Ecto neural progenitor cell (in vitro differentiated cells): ENCODE data around the gene DLGAP3.
"Not testable (repeated sequence)": the region's sequence is repeated elsewhere in the genome, so short reads cannot be mapped to it uniquely, and the experiment has no call there.

Experiments used
- DNase-seq: peaks from one replicate; pipeline ENCODE4 v3.0.0-alpha.2; 2018; ENCODE audit warnings: low spot score

Gene DLGAP3

DNA sequence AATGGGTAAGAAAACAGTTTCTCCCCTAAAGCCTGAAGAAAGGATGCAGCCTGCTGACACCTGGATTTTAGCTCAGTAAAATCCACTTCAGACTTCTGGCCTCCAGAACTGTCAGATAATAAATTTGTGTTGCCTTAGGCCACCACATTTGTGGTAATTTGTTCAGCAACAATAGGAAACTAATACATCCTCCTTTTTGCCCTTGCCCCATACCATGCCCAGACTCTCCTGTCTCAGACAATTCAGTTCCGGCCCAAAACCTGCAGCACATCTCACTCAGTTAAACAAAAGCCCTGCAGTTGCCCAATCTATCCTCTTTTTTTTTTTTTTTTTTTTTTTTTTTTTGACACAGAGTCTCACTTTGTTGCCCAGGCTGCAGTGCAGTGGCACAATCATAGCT, 95.7 kb downstream of the DLGAP3 start:
- peak; percentile 1 for DNase-seq

DNA sequence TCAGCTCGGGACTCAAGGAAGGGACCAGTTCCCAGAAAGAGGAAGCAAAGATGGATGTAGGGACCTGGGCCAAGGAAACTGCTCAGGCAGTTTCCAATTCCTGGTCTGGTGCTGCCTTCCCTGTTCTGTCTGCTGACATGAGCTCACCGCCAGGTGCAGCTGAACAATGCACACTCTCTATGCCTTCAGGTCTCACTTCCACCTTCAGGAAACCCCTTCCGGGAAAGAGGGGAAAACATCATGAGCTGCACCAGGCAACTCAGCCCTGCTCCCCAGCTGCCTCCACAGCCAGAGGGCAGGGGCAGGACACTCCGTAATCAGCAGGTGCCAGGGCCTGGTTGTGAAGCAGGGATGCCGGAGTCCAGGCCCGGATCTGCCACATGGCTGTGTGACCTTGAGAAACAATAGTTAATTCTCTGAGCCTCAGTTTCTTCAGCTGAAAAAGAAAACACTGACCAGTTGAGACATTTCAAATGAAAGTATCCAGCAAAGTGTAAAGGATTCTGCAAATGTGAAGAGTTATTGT, 97.7 kb downstream of the DLGAP3 start:
- peak; percentile 20 for DNase-seq

GRCh38 chr1:34829250-34829649, 100.2 kb downstream of the DLGAP3 start:
- DNase-seq, result peak; percentile 14

- peak; percentile 4 for DNase-seq
Measured at GRCh38 chr1:34828611-34829010, 100.8 kb downstream of the DLGAP3 start.

GRCh38 chr1:34827341-34827941, 102.0 kb downstream of the DLGAP3 start:
- DNase-seq, result peak; percentile 28

DNA sequence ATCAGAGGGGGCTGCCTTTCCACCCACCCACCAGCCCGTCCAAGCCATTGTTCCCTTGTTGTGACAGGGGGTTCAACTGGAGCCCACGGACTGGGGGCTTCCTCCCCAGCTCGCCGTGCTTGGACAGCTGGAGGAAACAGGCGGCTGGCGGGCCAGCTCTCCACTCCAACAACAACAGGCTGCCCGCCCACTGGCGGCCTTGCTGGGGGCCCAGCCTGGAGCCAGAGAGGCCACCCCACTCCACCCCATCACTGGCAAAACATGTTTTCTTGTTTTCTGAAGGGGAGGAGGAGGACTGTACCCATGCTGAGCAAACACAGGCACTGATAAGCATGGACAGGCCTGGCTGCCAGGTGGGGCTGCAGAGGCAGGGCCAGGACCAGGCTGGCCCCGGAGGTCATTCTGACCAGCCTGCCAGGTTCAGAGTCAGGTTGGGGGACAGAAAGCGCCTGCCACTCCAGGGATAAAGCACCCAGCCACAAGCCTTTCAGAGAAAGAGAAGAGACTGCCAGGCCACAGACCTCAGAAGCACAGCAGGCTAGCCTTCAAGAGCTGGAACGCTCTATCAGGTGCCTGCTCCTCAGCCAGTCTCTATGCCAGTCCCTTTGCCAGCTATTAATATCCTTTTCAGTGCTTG, 103.9 kb downstream of the DLGAP3 start:
- peak; percentile 43 for DNase-seq

GRCh38 chr1:34824817-34825454, 104.5 kb downstream of the DLGAP3 start:
- peak; percentile 24 for DNase-seq

DNA sequence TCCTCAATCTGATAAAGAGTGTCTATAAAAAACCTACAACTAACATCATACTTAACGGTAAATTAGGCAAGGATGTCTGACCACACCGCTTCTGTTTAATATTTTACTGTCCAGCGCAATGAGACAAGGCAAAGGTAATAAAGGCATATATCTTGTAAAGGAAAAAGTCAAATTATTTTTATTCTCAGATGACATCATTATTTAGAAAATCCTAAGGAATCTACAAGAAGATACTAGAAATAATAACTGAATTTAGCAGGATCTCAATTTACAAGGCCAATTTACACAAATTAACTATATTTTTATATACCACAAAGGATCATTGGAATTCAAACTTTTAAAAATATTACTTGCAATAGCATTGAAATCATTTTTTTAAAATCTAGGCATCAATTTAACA, 107.2 kb downstream of the DLGAP3 start:
- DNase-seq, result no peak

- not testable (repeated sequence) for DNase-seq
Measured at GRCh38 chr1:34818862-34819261, 110.6 kb downstream of the DLGAP3 start.

DNA sequence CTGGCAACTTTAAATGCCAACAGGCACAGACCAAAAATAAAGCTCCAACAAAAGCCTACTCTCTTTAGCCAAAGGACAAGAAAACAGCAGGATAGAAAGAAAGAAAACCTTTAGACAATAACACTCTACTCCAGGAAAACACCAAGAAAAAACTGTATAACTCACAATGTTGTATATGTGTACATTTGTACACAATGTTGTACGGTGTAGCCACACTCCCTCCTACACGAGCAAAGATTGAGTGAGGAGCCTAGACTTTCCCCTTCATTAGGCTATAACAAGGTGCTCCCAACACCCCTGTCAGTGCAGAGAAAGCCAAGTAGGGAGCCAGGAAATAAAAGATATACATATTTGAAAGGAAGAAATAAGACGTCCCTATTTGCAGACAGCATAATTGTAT, 112.7 kb downstream of the DLGAP3 start:
- peak; percentile 17 for DNase-seq

GRCh38 chr1:34816332-34816731, 113.1 kb downstream of the DLGAP3 start:
- DNase-seq, result no peak
